ENCODE data around the gene SLC44A4. TPM values are rescaled to one million over a fixed set of nuclear protein-coding genes. Genes with fewer than 3 reads are reported as not detected.

SLC44A4 gene
- total and polyA plus RNA-seq, 9 of the 15 experiments (the other 6 are each of a cell fraction or from before 2014, with no cell fraction given) = 7.9 to 18.6 (median 11.2) TPM

GRCh38 chr6:31813465-31813849, 65.3 kb downstream of the SLC44A4 start (continued):
- TF ChIP-seq, protein P1, sequence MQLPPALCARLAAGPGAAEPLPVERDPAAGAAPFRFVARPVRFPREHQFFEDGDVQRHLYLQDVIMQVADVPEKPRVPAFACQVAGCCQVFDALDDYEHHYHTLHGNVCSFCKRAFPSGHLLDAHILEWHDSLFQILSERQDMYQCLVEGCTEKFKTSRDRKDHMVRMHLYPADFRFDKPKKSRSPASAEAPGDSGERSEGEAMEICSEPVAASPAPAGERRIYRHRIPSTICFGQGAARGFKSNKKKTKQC (CRISPR knock-in tag; IDR thresholded peaks at IDR 0.05) = no peak
- TF ChIP-seq PYGO2 (tag; IDR thresholded peaks at IDR 0.05) (peak; percentile 60; the same call in 1 of the 2 replicates), ZNF77 (CRISPR knock-in tag; IDR thresholded peaks at IDR 0.05) (no peak), FOXK1 (CRISPR knock-in tag; IDR thresholded peaks at IDR 0.05; ENCODE audit: borderline replicate concordance) (peak; percentile 81; the same call in 1 of the 2 replicates), MED1 (CRISPR knock-in tag; IDR thresholded peaks at IDR 0.05; ENCODE audit: borderline replicate concordance) (no peak), TAF9B (IDR thresholded peaks at IDR 0.05; ENCODE audit: partially characterized antibody) (no peak), HDAC2 (IDR thresholded peaks at IDR 0.05) (no peak), ZNF584 (CRISPR knock-in tag; IDR thresholded peaks at IDR 0.05; ENCODE audit: low read depth) (peak; percentile 55; the same call in 1 of the 2 replicates), RBFOX2 (IDR thresholded peaks at IDR 0.05; ENCODE audit: low read depth, low read length) (no peak), CTCF (IDR thresholded peaks at IDR 0.05 in 2 of 3, conservative IDR thresholded peaks at IDR 0.05 in 1 of 3; ENCODE audit: insufficient read depth in 2 of 3, low read depth in 1 of 3, low read length in 3 of 3) (no peak), HSF4 (CRISPR knock-in tag; IDR thresholded peaks at IDR 0.05; ENCODE audit: borderline replicate concordance) (peak; percentile 86; the same call in 1 of the 2 replicates), MEF2A (IDR thresholded peaks at IDR 0.05; ENCODE audit: control insufficient read depth, low read depth, low read length) (no peak), MEF2D (tag; conservative IDR thresholded peaks at IDR 0.05; ENCODE audit: low read depth) (peak; percentile 58; the same call in 1 of the 2 replicates), FOSL1 (tag; conservative IDR thresholded peaks at IDR 0.05) (no peak), ZNF589 (CRISPR knock-in tag; IDR thresholded peaks at IDR 0.05; ENCODE audit: low read depth) (no peak), ETS2 (tag; IDR thresholded peaks at IDR 0.05; ENCODE audit: borderline replicate concordance, poor library complexity, severe bottlenecking) (no peak), DNMT1 (IDR thresholded peaks at IDR 0.05) (no peak), TCF15 (CRISPR knock-in tag; IDR thresholded peaks at IDR 0.05) (no peak), HOXB6 (CRISPR knock-in tag; IDR thresholded peaks at IDR 0.05; ENCODE audit: borderline replicate concordance) (no peak), ATF6 (CRISPR knock-in tag; IDR thresholded peaks at IDR 0.05) (no peak), ZNF232 (CRISPR knock-in tag; IDR thresholded peaks at IDR 0.05) (0 out of 2 replicates have a peak, but pooled peaks have one; percentile 32)
- TF ChIP-seq, protein P2, sequence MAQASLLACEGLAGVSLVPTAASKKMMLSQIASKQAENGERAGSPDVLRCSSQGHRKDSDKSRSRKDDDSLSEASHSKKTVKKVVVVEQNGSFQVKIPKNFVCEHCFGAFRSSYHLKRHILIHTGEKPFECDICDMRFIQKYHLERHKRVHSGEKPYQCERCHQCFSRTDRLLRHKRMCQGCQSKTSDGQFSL (CRISPR knock-in tag; IDR thresholded peaks at IDR 0.05) = peak; percentile 47; the same call in 1 of the 2 replicates
- TF ChIP-seq, protein P2 (tag; IDR thresholded peaks at IDR 0.05) = peak; percentile 17 to 19; a peak in 1 of 4 replicates
